Subcutaneous adipose tissue (tissue), 4 donors: ENCODE results near the gene TMUB2. TPM values are rescaled to one million over a fixed set of nuclear protein-coding genes. Genes with fewer than 3 reads are reported as not detected.

ENCODE experiments used
- small RNA-seq: library from RNA; depleted of rRNA; stranded (forward); fragments of <200 nt; gene quantifications from one replicate; pipeline ENCODE3, GENCODE V24; 2016
- total RNA-seq, 4 donors: library from RNA; depleted of rRNA; stranded (reverse); fragments of >200 nt; gene quantifications; one replicate each; pipeline ENCODE4 v1.1.0, GENCODE V29; 2016
- TF ChIP-seq, protein P1 (sequence below): fragments of 450-650 bp; IDR thresholded peaks from one replicate; pipeline ENCODE4 v1.5.1; 2016; ENCODE audit warnings: low read depth, mild to moderate bottlenecking, control low read depth, antibody characterized with exemption, moderate library complexity

The TMUB2 gene
- total RNA-seq, 4 donors from 2014 or later, result 26.6 to 36.0 (median 33.2) TPM

- TF ChIP-seq, protein P1, sequence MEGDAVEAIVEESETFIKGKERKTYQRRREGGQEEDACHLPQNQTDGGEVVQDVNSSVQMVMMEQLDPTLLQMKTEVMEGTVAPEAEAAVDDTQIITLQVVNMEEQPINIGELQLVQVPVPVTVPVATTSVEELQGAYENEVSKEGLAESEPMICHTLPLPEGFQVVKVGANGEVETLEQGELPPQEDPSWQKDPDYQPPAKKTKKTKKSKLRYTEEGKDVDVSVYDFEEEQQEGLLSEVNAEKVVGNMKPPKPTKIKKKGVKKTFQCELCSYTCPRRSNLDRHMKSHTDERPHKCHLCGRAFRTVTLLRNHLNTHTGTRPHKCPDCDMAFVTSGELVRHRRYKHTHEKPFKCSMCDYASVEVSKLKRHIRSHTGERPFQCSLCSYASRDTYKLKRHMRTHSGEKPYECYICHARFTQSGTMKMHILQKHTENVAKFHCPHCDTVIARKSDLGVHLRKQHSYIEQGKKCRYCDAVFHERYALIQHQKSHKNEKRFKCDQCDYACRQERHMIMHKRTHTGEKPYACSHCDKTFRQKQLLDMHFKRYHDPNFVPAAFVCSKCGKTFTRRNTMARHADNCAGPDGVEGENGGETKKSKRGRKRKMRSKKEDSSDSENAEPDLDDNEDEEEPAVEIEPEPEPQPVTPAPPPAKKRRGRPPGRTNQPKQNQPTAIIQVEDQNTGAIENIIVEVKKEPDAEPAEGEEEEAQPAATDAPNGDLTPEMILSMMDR, result no peak
Measured at GRCh38 chr17:44230140-44230539, 43.4 kb downstream of the TMUB2 start.

- TF ChIP-seq, protein P1, result no peak
Measured at GRCh38 chr17:44232061-44232460, 45.3 kb downstream of the TMUB2 start.

- TF ChIP-seq, protein P1, result no peak
Measured at GRCh38 chr17:44233582-44233981, 46.8 kb downstream of the TMUB2 start.

- TF ChIP-seq, protein P1, result no peak
Measured at GRCh38 chr17:44235583-44235936, 48.8 kb downstream of the TMUB2 start.

- TF ChIP-seq, protein P1, result no peak
Measured at GRCh38 chr17:44236444-44236991, 49.7 kb downstream of the TMUB2 start.

DNA sequence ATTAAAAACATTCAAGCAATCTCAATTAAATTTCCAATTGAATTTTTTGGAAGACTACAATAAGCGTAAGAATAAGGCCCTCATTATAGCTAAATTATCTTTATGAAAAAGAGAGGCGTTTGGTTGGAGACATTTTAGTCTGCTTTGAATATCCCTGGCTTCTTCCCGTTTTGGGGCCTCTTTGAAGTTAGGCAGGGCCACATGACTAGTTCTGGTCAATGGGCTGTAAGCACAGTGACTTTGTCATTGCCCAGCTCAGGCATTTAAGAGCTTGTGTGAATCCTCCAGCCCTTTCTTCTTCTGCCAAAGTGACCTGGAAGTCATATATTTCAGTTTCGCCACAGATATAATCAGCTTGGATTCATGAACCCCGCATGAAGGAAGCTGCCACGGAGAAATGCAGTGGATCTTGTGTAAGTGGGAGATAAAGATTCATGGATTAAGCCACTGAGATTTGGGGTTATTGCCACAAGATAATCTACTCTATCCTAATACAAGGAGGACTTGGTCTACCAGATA, 54.4 kb downstream of the TMUB2 start:
- TF ChIP-seq, protein P1, result no peak

Small RNAs within 50 kb of the gene (small RNA-seq; reads per million reads assigned to genes)
- not detected for gene MIR6782

Other genes with a start within 250 kb of the TMUB2 start
- gene PPY, start 244.5 kb upstream of the TMUB2 start, total RNA-seq, result not detected
- gene PYY, start 233.0 kb upstream of the TMUB2 start, total RNA-seq, result not detected
- gene NAGS, start 182.3 kb upstream of the TMUB2 start, total RNA-seq, result 1 to 10 TPM in 2 of 4 donors, under 1 TPM in 1, not detected in 1; 0.94 to 1.5 (median 1.3) TPM
- gene TMEM101, start 172.0 kb upstream of the TMUB2 start, total RNA-seq, result 10 to 100 TPM; 13.5 to 28.4 (median 21.9) TPM
- 10 to 100 TPM; 26.2 to 57.2 (median 29.1) TPM for gene LSM12, start 120.3 kb upstream of the TMUB2 start, total RNA-seq
- 10 to 100 TPM; 30.6 to 39.9 (median 35.7) TPM for gene G6PC3, start 116.2 kb upstream of the TMUB2 start, total RNA-seq
- 10 to 100 TPM; 23.3 to 91.7 (median 42.4) TPM for gene HDAC5, start 63.3 kb upstream of the TMUB2 start, total RNA-seq
- 1 to 10 TPM in 3 of 4 donors, under 1 TPM in 1; 0.82 to 3.6 (median 1.8) TPM for gene HROB, start 45.0 kb upstream of the TMUB2 start, total RNA-seq
- not detected for gene ASB16, start 16.3 kb upstream of the TMUB2 start, total RNA-seq
- 10 to 100 TPM; 11.7 to 31.6 (median 28.2) TPM for gene ATXN7L3, start 12.9 kb downstream of the TMUB2 start, total RNA-seq
- 10 to 100 TPM; 23.5 to 63.5 (median 35.3) TPM for gene UBTF, start 32.7 kb downstream of the TMUB2 start, total RNA-seq
- gene SLC4A1, start 81.2 kb downstream of the TMUB2 start, total RNA-seq, result under 1 TPM in 2 of 4 donors, not detected in 2; under 0.01 to 0.16 TPM
- under 1 TPM in 1 of 4 donors, not detected in 3; 0.51 TPM for gene RUNDC3A, start 121.6 kb downstream of the TMUB2 start, total RNA-seq
- 10 to 100 TPM; 35.7 to 55.4 (median 42.5) TPM for gene SLC25A39, start 137.9 kb downstream of the TMUB2 start, total RNA-seq
- 100 to 1,000 TPM; 201 to 823 (median 325) TPM for gene GRN, start 158.3 kb downstream of the TMUB2 start, total RNA-seq
- 1 to 10 TPM in 2 of 4 donors, under 1 TPM in 2; 0.66 to 6.2 (median 1.1) TPM for gene FAM171A2, start 176.9 kb downstream of the TMUB2 start, total RNA-seq
- gene ITGA2B, start 202.7 kb downstream of the TMUB2 start, total RNA-seq, result under 1 TPM in 3 of 4 donors, not detected in 1; 0.44 to 0.65 (median 0.57) TPM